Measurements from ENCODE around the gene SEL1L3. TPM values are rescaled to one million over a fixed set of nuclear protein-coding genes. Genes with fewer than 3 reads are reported as not detected.

The SEL1L3 gene
- total RNA-seq, 3 donors from 2014 or later (not counting 1 experiment from before 2014, with no cell fraction given): 45.4 to 61.0 (median 45.7) TPM

GRCh38 chr4:25827897-25828296 lies 34.9 kb downstream of the SEL1L3 start:
- peaks cover 16% of the 10 kb centered on the region for H3K36me3 ChIP-seq (ENCODE audit: control insufficient read depth, insufficient read depth, low read length)
- Mint-ChIP-seq H3K9me3 (no peaks in the 10 kb centered on the region), H3K4me3 (no peak overlapping the region), H3K36me3 (no peaks in the 10 kb centered on the region), H3K27me3 (ENCODE audit: low read depth in 2 of 2) (no peaks in the 10 kb centered on the region), H3K27ac (no peak overlapping the region), H3K4me1 (peaks cover 17 to 18% of the 10 kb centered on the region in 2 donors)
- TF ChIP-seq CTCF (IDR thresholded peaks at IDR 0.05): no peak
- no peak overlapping the region for H3K27ac ChIP-seq (ENCODE audit: low read length)
- H3K27me3 ChIP-seq (ENCODE audit: control insufficient read depth, insufficient read depth, low read length): no peaks in the 10 kb centered on the region
- WGBS (ENCODE audit: insufficient coverage): over 99% methylated on average over 4 of the region's 4 CpGs
- DNase-seq (no peak), ATAC-seq (no peak)
- intact Hi-C loops (cut with micrococcal nuclease): no loop called here
- H3K4me1 ChIP-seq (ENCODE audit: control insufficient read depth, insufficient read depth, low read length): peaks cover 2% of the 10 kb centered on the region
- H3K9me3 ChIP-seq (ENCODE audit: control insufficient read depth, insufficient read depth, low read length): no peaks in the 10 kb centered on the region
- H3K4me3 ChIP-seq (ENCODE audit: low read length): no peak overlapping the region

GRCh38 chr4:25827373-25827772 lies 35.4 kb downstream of the SEL1L3 start:
- H3K27me3 Mint-ChIP-seq (ENCODE audit: low read depth in 2 of 2): no peaks in the 10 kb centered on the region
- Histone ChIP-seq H3K4me3 (ENCODE audit: low read length) (no peak overlapping the region), H3K27ac (ENCODE audit: low read length) (no peak overlapping the region), H3K36me3 (ENCODE audit: control insufficient read depth, insufficient read depth, low read length) (peaks cover 11% of the 10 kb centered on the region), H3K4me1 (ENCODE audit: control insufficient read depth, insufficient read depth, low read length) (peaks cover 2% of the 10 kb centered on the region), H3K9me3 (ENCODE audit: control insufficient read depth, insufficient read depth, low read length) (no peaks in the 10 kb centered on the region), H3K27me3 (ENCODE audit: control insufficient read depth, insufficient read depth, low read length) (no peaks in the 10 kb centered on the region)
- DNase-seq (no peak), ATAC-seq (no peak)
- TF ChIP-seq CTCF (IDR thresholded peaks at IDR 0.05): no peak
- H3K4me1 Mint-ChIP-seq: peaks cover 17 to 18% of the 10 kb centered on the region in 2 donors
- intact Hi-C loops (cut with micrococcal nuclease): no loop called here
- 99% methylated on average over 4 of the region's 4 CpGs for WGBS (ENCODE audit: insufficient coverage)
- H3K4me3 Mint-ChIP-seq: no peak overlapping the region
- no peak overlapping the region for H3K27ac Mint-ChIP-seq
- H3K36me3 Mint-ChIP-seq: peaks cover 4% of the 10 kb centered on the region
- H3K9me3 Mint-ChIP-seq: no peaks in the 10 kb centered on the region

GRCh38 chr4:25826074-25826752 lies 36.6 kb downstream of the SEL1L3 start:
- peaks cover 12% of the 10 kb centered on the region for H3K36me3 ChIP-seq (ENCODE audit: control insufficient read depth, insufficient read depth, low read length)
- Mint-ChIP-seq H3K36me3 (peaks cover 7% of the 10 kb centered on the region), H3K27me3 (ENCODE audit: low read depth in 2 of 2) (no peaks in the 10 kb centered on the region), H3K27ac (no peak overlapping the region), H3K4me1 (peaks cover 11 to 17% of the 10 kb centered on the region in 2 donors), H3K9me3 (no peaks in the 10 kb centered on the region), H3K4me3 (no peak overlapping the region)
- no peak overlapping the region for H3K4me3 ChIP-seq (ENCODE audit: low read length)
- 95% methylated on average over 10 of the region's 10 CpGs for WGBS (ENCODE audit: insufficient coverage)
- ATAC-seq (no peak), DNase-seq (no peak)
- no peak for TF ChIP-seq CTCF (IDR thresholded peaks at IDR 0.05)
- peaks cover 2% of the 10 kb centered on the region for H3K4me1 ChIP-seq (ENCODE audit: control insufficient read depth, insufficient read depth, low read length)
- H3K27ac ChIP-seq (ENCODE audit: low read length): no peak overlapping the region
- H3K27me3 ChIP-seq (ENCODE audit: control insufficient read depth, insufficient read depth, low read length): no peaks in the 10 kb centered on the region
- H3K9me3 ChIP-seq (ENCODE audit: control insufficient read depth, insufficient read depth, low read length): no peaks in the 10 kb centered on the region
- intact Hi-C loops (cut with micrococcal nuclease): no loop called here

- intact Hi-C loops (cut with micrococcal nuclease): no loop called here
- Histone ChIP-seq H3K9me3 (ENCODE audit: control insufficient read depth, insufficient read depth, low read length) (no peaks in the 10 kb centered on the region), H3K4me1 (ENCODE audit: control insufficient read depth, insufficient read depth, low read length) (no peaks in the 10 kb centered on the region), H3K36me3 (ENCODE audit: control insufficient read depth, insufficient read depth, low read length) (peaks cover 24% of the 10 kb centered on the region), H3K4me3 (ENCODE audit: low read length) (no peak overlapping the region), H3K27ac (ENCODE audit: low read length) (no peak overlapping the region), H3K27me3 (ENCODE audit: control insufficient read depth, insufficient read depth, low read length) (no peaks in the 10 kb centered on the region)
- DNase-seq: no peak
- Mint-ChIP-seq H3K4me3 (no peak overlapping the region), H3K4me1 (no peaks in the 10 kb centered on the region), H3K9me3 (no peaks in the 10 kb centered on the region), H3K27ac (no peak overlapping the region), H3K36me3 (peaks cover 7% of the 10 kb centered on the region), H3K27me3 (ENCODE audit: low read depth in 2 of 2) (no peaks in the 10 kb centered on the region)
- TF ChIP-seq CTCF (IDR thresholded peaks at IDR 0.05): no peak
- ATAC-seq: no peak
- WGBS (ENCODE audit: insufficient coverage): 96% methylated on average over 7 of the region's 7 CpGs
These were observed 39.2 kb downstream of the SEL1L3 start for GRCh38 chr4:25823632-25824031.

Measured in natural killer cell (primary cell).